Measurements from ENCODE around the gene PTPRM.

The PTPRM gene

GRCh38 chr18:7593218-7593819 is 26.2 kb downstream of the PTPRM start:
- in situ Hi-C loops (cut with HindIII; ENCODE audit: low pct_unique_long_range_greater_than_20kb, low sequenced_read_pairs) = no loop called here
- DNase-seq (ENCODE audit: low read depth in 1 of 2, low spot score in 1 of 2) = no peak
- no peak for TF ChIP-seq JUND (IDR thresholded peaks at IDR 0.05; ENCODE audit: low read depth)

- in situ Hi-C loops (cut with HindIII; ENCODE audit: low pct_unique_long_range_greater_than_20kb, low sequenced_read_pairs) = no loop called here
- TF ChIP-seq JUND (IDR thresholded peaks at IDR 0.05; ENCODE audit: low read depth) = no peak
- DNase-seq (ENCODE audit: low read depth in 1 of 2, low spot score in 1 of 2) = no peak
Measured at GRCh38 chr18:7596147-7596546, 29.0 kb downstream of the PTPRM start.

GRCh38 chr18:7597500-7597899 is 30.4 kb downstream of the PTPRM start:
- TF ChIP-seq JUND (IDR thresholded peaks at IDR 0.05; ENCODE audit: low read depth) = no peak
- no peak for DNase-seq (ENCODE audit: low read depth in 1 of 2, low spot score in 1 of 2)
- in situ Hi-C loops (cut with HindIII; ENCODE audit: low pct_unique_long_range_greater_than_20kb, low sequenced_read_pairs) = no loop called here

- TF ChIP-seq JUND (IDR thresholded peaks at IDR 0.05; ENCODE audit: low read depth) = no peak
- DNase-seq (ENCODE audit: low read depth in 1 of 2, low spot score in 1 of 2) = no peak
- in situ Hi-C loops (cut with HindIII; ENCODE audit: low pct_unique_long_range_greater_than_20kb, low sequenced_read_pairs) = no loop called here
Measured at GRCh38 chr18:7598167-7599047, 31.3 kb downstream of the PTPRM start.

- TF ChIP-seq JUND (IDR thresholded peaks at IDR 0.05; ENCODE audit: low read depth) = no peak
- in situ Hi-C loops (cut with HindIII; ENCODE audit: low pct_unique_long_range_greater_than_20kb, low sequenced_read_pairs) = no loop called here
- DNase-seq (ENCODE audit: low read depth in 1 of 2, low spot score in 1 of 2) = no peak
Measured at GRCh38 chr18:7600036-7600435, 32.9 kb downstream of the PTPRM start.

- no peak for TF ChIP-seq JUND (IDR thresholded peaks at IDR 0.05; ENCODE audit: low read depth)
- in situ Hi-C loops (cut with HindIII; ENCODE audit: low pct_unique_long_range_greater_than_20kb, low sequenced_read_pairs) = no loop called here
- DNase-seq (ENCODE audit: low read depth in 1 of 2, low spot score in 1 of 2) = no peak
Measured at GRCh38 chr18:7600528-7601245, 33.6 kb downstream of the PTPRM start.

- TF ChIP-seq JUND (IDR thresholded peaks at IDR 0.05; ENCODE audit: low read depth) = no peak
- no peak for DNase-seq (ENCODE audit: low read depth in 1 of 2, low spot score in 1 of 2)
- in situ Hi-C loops (cut with HindIII; ENCODE audit: low pct_unique_long_range_greater_than_20kb, low sequenced_read_pairs) = no loop called here
Measured at GRCh38 chr18:7601246-7601615, 34.1 kb downstream of the PTPRM start.

GRCh38 chr18:7601936-7602335 is 34.8 kb downstream of the PTPRM start:
- no peak for TF ChIP-seq JUND (IDR thresholded peaks at IDR 0.05; ENCODE audit: low read depth)
- DNase-seq (ENCODE audit: low read depth in 1 of 2, low spot score in 1 of 2) = no peak
- in situ Hi-C loops (cut with HindIII; ENCODE audit: low pct_unique_long_range_greater_than_20kb, low sequenced_read_pairs) = no loop called here

GRCh38 chr18:7603259-7604000 is 36.3 kb downstream of the PTPRM start:
- DNase-seq (ENCODE audit: low read depth in 1 of 2, low spot score in 1 of 2) = no peak
- no peak for TF ChIP-seq JUND (IDR thresholded peaks at IDR 0.05; ENCODE audit: low read depth)
- in situ Hi-C loops (cut with HindIII; ENCODE audit: low pct_unique_long_range_greater_than_20kb, low sequenced_read_pairs) = no loop called here

GRCh38 chr18:7604361-7604760 is 37.2 kb downstream of the PTPRM start:
- TF ChIP-seq JUND (IDR thresholded peaks at IDR 0.05; ENCODE audit: low read depth) = no peak
- in situ Hi-C loops (cut with HindIII; ENCODE audit: low pct_unique_long_range_greater_than_20kb, low sequenced_read_pairs) = no loop called here
- DNase-seq (ENCODE audit: low read depth in 1 of 2, low spot score in 1 of 2) = no peak

- in situ Hi-C loops (cut with HindIII; ENCODE audit: low pct_unique_long_range_greater_than_20kb, low sequenced_read_pairs) = no loop called here
- TF ChIP-seq JUND (IDR thresholded peaks at IDR 0.05; ENCODE audit: low read depth) = no peak
- DNase-seq (ENCODE audit: low read depth in 1 of 2, low spot score in 1 of 2) = no peak
Measured at GRCh38 chr18:7605705-7606104, 38.6 kb downstream of the PTPRM start.

GRCh38 chr18:7607540-7608173 is 40.5 kb downstream of the PTPRM start:
- no peak for DNase-seq (ENCODE audit: low read depth in 1 of 2, low spot score in 1 of 2)
- in situ Hi-C loops (cut with HindIII; ENCODE audit: low pct_unique_long_range_greater_than_20kb, low sequenced_read_pairs) = no loop called here
- no peak for TF ChIP-seq JUND (IDR thresholded peaks at IDR 0.05; ENCODE audit: low read depth)
